Spleen (tissue), 11 donors: ENCODE measurements around the gene CCDC91. TPM values are rescaled to one million over a fixed set of nuclear protein-coding genes. Genes with fewer than 3 reads are reported as not detected.

ENCODE experiments used
- DNase-seq: peaks from one replicate; pipeline ENCODE4 v3.0.0-alpha.2; 2020
- H3K27ac ChIP-seq, 8 donors: fragments of 200-600 bp; sonication (generic) in 7 of 8; 1 replicate in 4 of 8; 2 replicates in 4 of 8; pipeline versions ENCODE4 v1.5.0 to v1.8.0; 2016 to 2021; ENCODE audit warnings: inconsistent platforms in 4 of 8, mild to moderate bottlenecking in 4 of 8, moderate library complexity in 1 of 8
- H3K27me3 ChIP-seq, 7 donors: fragments of 200-600 bp; sonication (generic) in 6 of 7; replicated peaks in 1 of 7; 1 replicate in 4 of 7; 2 replicates in 3 of 7; pipeline versions ENCODE4 v1.5.0 to v1.8.0; 2016 to 2021; ENCODE audit warnings: inconsistent platforms in 3 of 7, mild to moderate bottlenecking in 1 of 7
- H3K36me3 ChIP-seq, 6 donors: fragments of 200-600 bp; sonication (generic) in 5 of 6; 1 replicate in 4 of 6; 2 replicates in 2 of 6; pipeline versions ENCODE4 v1.5.0 to v1.8.0; 2016 to 2021; ENCODE audit warnings: inconsistent platforms in 2 of 6
- H3K4me1 ChIP-seq, 6 donors: fragments of 200-600 bp; sonication (generic) in 5 of 6; 1 replicate in 3 of 6; 2 replicates in 3 of 6; pipeline versions ENCODE4 v1.5.0 to v1.8.0; 2016 to 2021; ENCODE audit warnings: inconsistent platforms in 3 of 6
- H3K4me3 ChIP-seq, 8 donors: fragments of 200-600 bp; sonication (generic) in 7 of 8; 1 replicate in 4 of 8; 2 replicates in 4 of 8; pipeline versions ENCODE4 v1.5.0 to v1.8.0; 2016 to 2021; ENCODE audit warnings: inconsistent platforms in 4 of 8, mild to moderate bottlenecking in 4 of 8, moderate library complexity in 2 of 8
- H3K9me3 ChIP-seq, 8 donors: fragments of 200-600 bp; sonication (generic) in 7 of 8; 1 replicate in 4 of 8; 2 replicates in 4 of 8; pipeline versions ENCODE4 v1.5.0 to v1.8.0; 2016 to 2021; ENCODE audit warnings: inconsistent platforms in 4 of 8
- CTCF ChIP-seq, 11 experiments: fragments of 200-600 bp in 7 of 11; fragments of 450-650 bp in 4 of 11; sonication (generic) in 4 of 11; IDR thresholded peaks in 8 of 11; conservative IDR thresholded peaks in 3 of 11; 1 replicate in 7 of 11; 2 replicates in 4 of 11; pipeline versions ENCODE4 v1.4.0 to v1.8.0; 2016 to 2021; ENCODE audit warnings: antibody characterized with exemption in 11 of 11, inconsistent platforms in 4 of 11, mild to moderate bottlenecking in 1 of 11
- POLR2A ChIP-seq, 3 donors: fragments of 450-650 bp; IDR thresholded peaks; one replicate each; pipeline ENCODE4 v1.5.1; 2017; ENCODE audit warnings: antibody characterized with exemption in 3 of 3, mild to moderate bottlenecking in 1 of 3
- POLR2AphosphoS5 ChIP-seq, 3 donors: sonication (generic); formaldehyde crosslinking; IDR thresholded peaks; one replicate each; pipeline ENCODE4 v1.5.1; 2017; ENCODE audit warnings: antibody characterized with exemption in 3 of 3
- WGBS, 5 donors: extraction: QIAGEN DNeasy Blood & Tissue Kit in 3 of 5; methylation state at CpG; one replicate each; pipeline versions ENCODE4 v1.1.5 to v1.1.7; 2013 to 2018; 5-methylcytosine and 5-hydroxymethylcytosine counted together
- intact Hi-C: fragments of 100-400 bp; cut with DNase I; formaldehyde crosslinking; loops from one replicate; pipeline ENCODE4 v1.15.0; 2023; ENCODE audit warnings: low total_unique reads
- polyA plus RNA-seq, 3 donors: library from polyadenylated mRNA; stranded (reverse); fragments of 200-250 nt; gene quantifications; one replicate each; pipeline ENCODE4 v1.2.1, GENCODE V29; 2013
- total RNA-seq, 7 donors: library from RNA; depleted of rRNA in 3 of 7; stranded (reverse); fragments of >200 nt in 3 of 7; fragmentation: NEBNext Ultra II Directional in 4 of 7; extraction: Animal tissue kit (Norgen Biotek cat#: 25700) in 4 of 7; gene quantifications; one replicate each; pipeline versions ENCODE4 v1.1.0 to v1.2.1, GENCODE V29; 2016 to 2021
- donor health status: healthy with polysubstance abuse.
- donor health status: DM: no; HTN: no; CAD: no; lungs with moderate emphysema.
- donor health status: DM: no; HTN: no; CAD: no.
- donor health status: Bipolar disorder and iron deficiency.
- donor health status: healthy.
- donor health status: DM: no; HTN: no; CAD: no.
- donor health status: DM: yes; HTN: yes; CAD: no.

Gene CCDC91
- total and polyA plus RNA-seq, 10 donors: 12.8 to 65.9 (median 43.4) TPM

- Histone ChIP-seq H3K4me3 (no peak overlapping the region), H3K36me3 (peaks cover 0 to 87% (median 26%) of the 10 kb centered on the region in 6 donors), H3K9me3 (peaks cover 0 to 9% (median 0%) of the 10 kb centered on the region in 8 donors), H3K27me3 (no peaks in the 10 kb centered on the region), H3K4me1 (no peaks in the 10 kb centered on the region), H3K27ac (no peak overlapping the region)
- intact Hi-C loops: no loop called here
- DNase-seq: no peak
- TF ChIP-seq CTCF (IDR thresholded peaks at IDR 0.05 in 8 of 11, conservative IDR thresholded peaks at IDR 0.05 in 3 of 11) (no peak), POLR2AphosphoS5 (IDR thresholded peaks at IDR 0.05) (no peak), POLR2A (IDR thresholded peaks at IDR 0.05) (no peak)
- WGBS, 5 donors: 90 to 97% (median 92%) methylated on average over 2 of the region's 2 CpGs
Measured at GRCh38 chr12:28308891-28309290, 118.6 kb downstream of the CCDC91 start.

GRCh38 chr12:28313631-28314030, 123.4 kb downstream of the CCDC91 start:
- peak overlapping the region in 1 of 8 donors; percentile 22 for H3K27ac ChIP-seq
- no peaks in the 10 kb centered on the region for H3K27me3 ChIP-seq
- no peaks in the 10 kb centered on the region for H3K4me1 ChIP-seq
- no peak for DNase-seq
- intact Hi-C loops: no loop called here
- peaks cover 0 to 33% (median 21%) of the 10 kb centered on the region in 8 donors for H3K9me3 ChIP-seq
- no peak overlapping the region for H3K4me3 ChIP-seq
- TF ChIP-seq POLR2A (IDR thresholded peaks at IDR 0.05) (no peak), CTCF (IDR thresholded peaks at IDR 0.05 in 8 of 11, conservative IDR thresholded peaks at IDR 0.05 in 3 of 11) (no peak), POLR2AphosphoS5 (IDR thresholded peaks at IDR 0.05) (no peak)
- peaks cover 2 to 86% (median 21%) of the 10 kb centered on the region in 6 donors for H3K36me3 ChIP-seq
- 70 to 87% (median 79%) methylated on average over 1 of the region's 1 CpG for WGBS, 5 donors

- no peak overlapping the region for H3K4me3 ChIP-seq
- DNase-seq: no peak
- peaks cover 0 to 62% (median 13%) of the 10 kb centered on the region in 6 donors for H3K36me3 ChIP-seq
- TF ChIP-seq POLR2A (IDR thresholded peaks at IDR 0.05): no peak
- TF ChIP-seq CTCF (IDR thresholded peaks at IDR 0.05 in 8 of 11, conservative IDR thresholded peaks at IDR 0.05 in 3 of 11): no peak
- no peak for TF ChIP-seq POLR2AphosphoS5 (IDR thresholded peaks at IDR 0.05)
- no peak overlapping the region for H3K27ac ChIP-seq
- H3K9me3 ChIP-seq: peaks cover 0 to 33% (median 21%) of the 10 kb centered on the region in 8 donors
- intact Hi-C loops: no loop called here
- no peaks in the 10 kb centered on the region for H3K4me1 ChIP-seq
- H3K27me3 ChIP-seq: no peaks in the 10 kb centered on the region
Measured at GRCh38 chr12:28316049-28316448, 125.8 kb downstream of the CCDC91 start.

GRCh38 chr12:28318273-28318672, 128.0 kb downstream of the CCDC91 start:
- intact Hi-C loops: no loop called here
- WGBS, 5 donors: 79 to 95% (median 81%) methylated on average over 3 of the region's 3 CpGs
- no peaks in the 10 kb centered on the region for H3K4me1 ChIP-seq
- H3K9me3 ChIP-seq: peaks cover 0 to 24% (median 21%) of the 10 kb centered on the region in 8 donors
- peaks cover 0 to 48% (median 12%) of the 10 kb centered on the region in 6 donors for H3K36me3 ChIP-seq
- H3K4me3 ChIP-seq: no peak overlapping the region
- no peak for TF ChIP-seq POLR2A (IDR thresholded peaks at IDR 0.05)
- TF ChIP-seq POLR2AphosphoS5 (IDR thresholded peaks at IDR 0.05): no peak
- TF ChIP-seq CTCF (IDR thresholded peaks at IDR 0.05 in 8 of 11, conservative IDR thresholded peaks at IDR 0.05 in 3 of 11): no peak
- H3K27ac ChIP-seq: no peak overlapping the region
- no peak for DNase-seq
- no peaks in the 10 kb centered on the region for H3K27me3 ChIP-seq
